ENCODE measurements around the gene PRPF31.

PRPF31 gene

DNA sequence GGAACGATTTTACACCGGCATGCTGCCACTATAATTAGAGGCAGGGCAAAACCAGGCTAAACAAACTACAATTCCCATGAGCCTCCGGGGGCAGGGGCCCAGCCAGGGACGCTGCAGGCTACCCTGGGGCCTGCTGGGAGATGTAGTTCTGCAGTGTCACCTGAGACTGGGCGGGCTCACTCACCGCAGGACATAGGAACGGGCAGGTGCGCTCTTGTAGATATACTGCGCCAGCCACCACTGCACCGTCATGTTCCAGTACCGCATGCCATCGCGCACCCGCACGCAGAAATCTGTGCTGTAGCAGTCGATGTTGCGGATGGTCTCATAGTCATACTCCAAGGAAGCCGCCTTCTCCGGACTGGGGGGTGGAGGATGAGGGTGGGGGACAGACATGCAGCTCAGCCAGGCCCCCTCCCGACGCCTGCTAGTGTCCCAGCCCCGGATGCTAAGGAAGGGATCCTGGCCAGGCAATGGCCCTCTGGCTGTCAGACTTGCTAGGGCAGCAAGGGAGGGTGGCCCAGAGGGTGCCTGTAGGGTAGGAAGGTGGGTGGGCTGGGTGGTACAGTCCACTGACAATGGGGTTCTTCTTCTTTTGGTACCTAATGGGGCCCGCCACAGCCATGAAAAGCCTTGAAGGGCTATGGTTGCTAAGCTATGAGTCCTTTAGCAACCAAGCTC is 63.2 kb downstream of the PRPF31 start:
- TF ChIP-seq SPI1 (IDR thresholded peaks at IDR 0.05; ENCODE audit: borderline replicate concordance, low read depth), result no peak
- no peak for TF ChIP-seq GABPA (IDR thresholded peaks at IDR 0.05; ENCODE audit: low read depth)
- no peak for TF ChIP-seq POLR2AphosphoS5 (IDR thresholded peaks at IDR 0.05; ENCODE audit: low read depth)
- TF ChIP-seq CTCF (IDR thresholded peaks at IDR 0.05; ENCODE audit: insufficient read depth, low read length), result no peak
- TF ChIP-seq REST (IDR thresholded peaks at IDR 0.05; ENCODE audit: insufficient replicate concordance, low read depth), result no peak
- no peak overlapping the region for H3K4me3 ChIP-seq (replicated peaks; ENCODE audit: insufficient read depth, low read length)
- H3K27me3 ChIP-seq (ENCODE audit: insufficient read depth, poor library complexity, severe bottlenecking), result no peaks in the 10 kb centered on the region
- no peak for DNase-seq (ENCODE audit: low read depth in 1 of 2, low spot score in 1 of 2)
- no peak overlapping the region for H3K27ac ChIP-seq (replicated peaks)

DNA sequence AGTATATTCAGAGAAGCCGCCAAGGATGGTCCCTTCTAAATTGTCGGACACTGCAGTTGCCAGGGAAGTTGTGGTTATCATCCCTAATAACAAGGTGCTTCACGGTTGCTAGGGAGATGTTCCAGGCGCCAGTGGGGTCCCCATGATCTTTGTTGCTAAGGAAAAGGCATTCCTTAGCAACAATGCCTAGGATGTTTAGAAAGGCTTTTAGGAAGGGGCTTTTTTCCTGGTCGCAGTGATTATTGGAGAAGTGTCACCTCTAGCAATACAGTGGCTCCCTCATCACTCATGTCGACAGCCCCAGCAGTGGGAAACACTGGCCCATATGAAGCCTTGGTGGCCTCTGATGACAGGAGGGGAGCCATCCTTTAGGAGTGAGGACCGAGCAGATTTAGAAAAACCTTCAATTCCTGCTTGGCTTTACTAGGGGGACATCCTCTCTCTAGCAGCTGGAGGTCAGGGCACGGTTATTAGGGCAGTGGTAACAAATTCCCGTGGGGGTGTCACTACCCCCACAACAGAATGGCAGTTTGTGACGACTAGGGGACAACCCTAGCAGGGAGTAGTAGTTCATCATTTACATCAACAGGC is 63.8 kb downstream of the PRPF31 start:
- no peak for DNase-seq (ENCODE audit: low read depth in 1 of 2, low spot score in 1 of 2)
- Histone ChIP-seq H3K4me3 (replicated peaks; ENCODE audit: insufficient read depth, low read length) (no peak overlapping the region), H3K27me3 (ENCODE audit: insufficient read depth, poor library complexity, severe bottlenecking) (no peaks in the 10 kb centered on the region), H3K27ac (replicated peaks) (peak overlapping the region; percentile 59)
- TF ChIP-seq POLR2AphosphoS5 (IDR thresholded peaks at IDR 0.05; ENCODE audit: low read depth) (no peak), SPI1 (IDR thresholded peaks at IDR 0.05; ENCODE audit: borderline replicate concordance, low read depth) (no peak), CTCF (IDR thresholded peaks at IDR 0.05; ENCODE audit: insufficient read depth, low read length) (no peak), REST (IDR thresholded peaks at IDR 0.05; ENCODE audit: insufficient replicate concordance, low read depth) (no peak), GABPA (IDR thresholded peaks at IDR 0.05; ENCODE audit: low read depth) (no peak)

GRCh38 chr19:54179921-54180461 is 64.4 kb downstream of the PRPF31 start:
- Histone ChIP-seq H3K4me3 (replicated peaks; ENCODE audit: insufficient read depth, low read length) (no peak overlapping the region), H3K27ac (replicated peaks) (peak overlapping the region; percentile 59), H3K27me3 (ENCODE audit: insufficient read depth, poor library complexity, severe bottlenecking) (no peaks in the 10 kb centered on the region)
- peak in 1 of 2 experiments; percentile 58 for DNase-seq (ENCODE audit: low read depth in 1 of 2, low spot score in 1 of 2)
- TF ChIP-seq SPI1 (IDR thresholded peaks at IDR 0.05; ENCODE audit: borderline replicate concordance, low read depth) (peak; percentile 28; the same call in 1 of the 2 replicates), GABPA (IDR thresholded peaks at IDR 0.05; ENCODE audit: low read depth) (no peak), CTCF (IDR thresholded peaks at IDR 0.05; ENCODE audit: insufficient read depth, low read length) (peak; percentile 43)

Data from HL-60 (cell line).